KMS-11 (cell line): ENCODE measurements around the gene EPB42.
A peak's percentile ranks its signal among the peaks of the same experiment; 100 is the strongest.

Experiments used
- H2AFZ ChIP-seq: fragments of 200-600 bp; sonication (generic); 2 replicates; pipeline ENCODE4 v1.6.1; 2016; ENCODE audit warnings: antibody characterized with exemption, mixed run types, low read depth
- H3K27ac ChIP-seq: fragments of 200-600 bp; sonication (generic); 2 replicates; pipeline ENCODE4 v1.6.1; 2016; ENCODE audit warnings: mild to moderate bottlenecking, mixed run types
- H3K27me3 ChIP-seq: fragments of 200-600 bp; sonication (generic); 2 replicates; pipeline ENCODE4 v1.6.1; 2017; ENCODE audit warnings: mild to moderate bottlenecking, low read depth, mixed run types, moderate library complexity; ENCODE audit not compliant: insufficient read depth
- H3K36me3 ChIP-seq: fragments of 200-600 bp; sonication (generic); 2 replicates; pipeline ENCODE4 v1.6.1; 2017; ENCODE audit warnings: mild to moderate bottlenecking, mixed run types; ENCODE audit not compliant: insufficient read depth
- H3K4me1 ChIP-seq: fragments of 200-600 bp; sonication (generic); 2 replicates; pipeline ENCODE4 v1.6.1; 2016; ENCODE audit warnings: mild to moderate bottlenecking, low read depth, mixed run types; ENCODE audit not compliant: poor library complexity, severe bottlenecking
- H3K4me2 ChIP-seq: fragments of 200-600 bp; sonication (generic); 2 replicates; pipeline ENCODE4 v1.7.0; 2016; ENCODE audit warnings: mild to moderate bottlenecking, mixed run types
- H3K4me3 ChIP-seq: fragments of 200-600 bp; sonication (generic); IDR thresholded peaks from 2 replicates; pipeline ENCODE4 v1.6.1; 2017; ENCODE audit warnings: low read depth, low read length, mixed read lengths; ENCODE audit not compliant: insufficient read depth
- H3K79me2 ChIP-seq: fragments of 200-600 bp; sonication (generic); 2 replicates; pipeline ENCODE4 v1.6.1; 2016; ENCODE audit warnings: low read depth, mixed run types; ENCODE audit not compliant: insufficient read depth
- H3K9ac ChIP-seq: fragments of 200-600 bp; sonication (generic); 2 replicates; pipeline ENCODE4 v1.6.1; 2016; ENCODE audit warnings: mild to moderate bottlenecking, mixed run types
- H4K20me1 ChIP-seq: fragments of 200-600 bp; sonication (generic); 2 replicates; pipeline ENCODE4 v1.6.1; 2016; ENCODE audit warnings: mild to moderate bottlenecking, mixed run types; ENCODE audit not compliant: insufficient read depth
- CTCF ChIP-seq: fragments of 200-600 bp; sonication (generic); conservative IDR thresholded peaks from 2 replicates; pipeline ENCODE4 v1.6.1; 2017; ENCODE audit warnings: low read depth, mild to moderate bottlenecking, antibody characterized with exemption, low read length, moderate library complexity, mixed read lengths

The EPB42 gene

GRCh38 chr15:43193710-43194109 lies 27.1 kb downstream of the EPB42 start:
- Histone ChIP-seq H2AFZ (no peak overlapping the region), H4K20me1 (no peaks in the 10 kb centered on the region), H3K36me3 (no peaks in the 10 kb centered on the region), H3K9ac (no peak overlapping the region), H3K27ac (no peak overlapping the region), H3K79me2 (no peaks in the 10 kb centered on the region), H3K27me3 (no peaks in the 10 kb centered on the region), H3K4me1 (no peaks in the 10 kb centered on the region), H3K4me2 (no peak overlapping the region), H3K4me3 (no peak overlapping the region)
- no peak for TF ChIP-seq CTCF

- TF ChIP-seq CTCF = no peak
- Histone ChIP-seq H4K20me1 (no peaks in the 10 kb centered on the region), H3K36me3 (no peaks in the 10 kb centered on the region), H3K4me3 (no peak overlapping the region), H3K27me3 (no peaks in the 10 kb centered on the region), H2AFZ (no peak overlapping the region), H3K27ac (no peak overlapping the region), H3K4me2 (no peak overlapping the region), H3K4me1 (peaks cover 13% of the 10 kb centered on the region), H3K79me2 (peaks cover 16% of the 10 kb centered on the region; the same call in 1 of the 2 replicates), H3K9ac (no peak overlapping the region)
These were observed 30.6 kb downstream of the EPB42 start for GRCh38 chr15:43190178-43190577.

- Histone ChIP-seq H3K4me2 (no peak overlapping the region), H3K27me3 (no peaks in the 10 kb centered on the region), H3K9ac (no peak overlapping the region), H3K79me2 (peaks cover 16% of the 10 kb centered on the region; the same call in 1 of the 2 replicates), H3K4me1 (peaks cover 17% of the 10 kb centered on the region), H4K20me1 (no peaks in the 10 kb centered on the region), H3K4me3 (no peak overlapping the region), H3K27ac (no peak overlapping the region), H3K36me3 (no peaks in the 10 kb centered on the region), H2AFZ (no peak overlapping the region)
- no peak for TF ChIP-seq CTCF
These were observed 31.5 kb downstream of the EPB42 start for GRCh38 chr15:43189296-43189695.

- H3K4me2 ChIP-seq = peak overlapping the region; percentile 100; the same call in 1 of the 2 replicates
- H3K27me3 ChIP-seq = no peaks in the 10 kb centered on the region
- TF ChIP-seq CTCF = peak; percentile 70
- no peak overlapping the region for H3K4me3 ChIP-seq
- no peak overlapping the region for H2AFZ ChIP-seq
- H3K4me1 ChIP-seq = peaks cover 17% of the 10 kb centered on the region
- H3K27ac ChIP-seq = no peak overlapping the region
- H3K9ac ChIP-seq = no peak overlapping the region
- H4K20me1 ChIP-seq = no peaks in the 10 kb centered on the region
- no peaks in the 10 kb centered on the region for H3K36me3 ChIP-seq
- H3K79me2 ChIP-seq = peaks cover 16% of the 10 kb centered on the region; the same call in 1 of the 2 replicates
These were observed 33.2 kb downstream of the EPB42 start for GRCh38 chr15:43187544-43188155.
